LNCAP (cell line): ENCODE measurements around the gene ACSM3.

Experiments
- TF ChIP-seq, protein P1 (sequence below): fragments of 450-650 bp; IDR thresholded peaks from 2 replicates; pipeline ENCODE4 v1.5.1; 2017; ENCODE audit warnings: mild to moderate bottlenecking

ACSM3 gene

DNA sequence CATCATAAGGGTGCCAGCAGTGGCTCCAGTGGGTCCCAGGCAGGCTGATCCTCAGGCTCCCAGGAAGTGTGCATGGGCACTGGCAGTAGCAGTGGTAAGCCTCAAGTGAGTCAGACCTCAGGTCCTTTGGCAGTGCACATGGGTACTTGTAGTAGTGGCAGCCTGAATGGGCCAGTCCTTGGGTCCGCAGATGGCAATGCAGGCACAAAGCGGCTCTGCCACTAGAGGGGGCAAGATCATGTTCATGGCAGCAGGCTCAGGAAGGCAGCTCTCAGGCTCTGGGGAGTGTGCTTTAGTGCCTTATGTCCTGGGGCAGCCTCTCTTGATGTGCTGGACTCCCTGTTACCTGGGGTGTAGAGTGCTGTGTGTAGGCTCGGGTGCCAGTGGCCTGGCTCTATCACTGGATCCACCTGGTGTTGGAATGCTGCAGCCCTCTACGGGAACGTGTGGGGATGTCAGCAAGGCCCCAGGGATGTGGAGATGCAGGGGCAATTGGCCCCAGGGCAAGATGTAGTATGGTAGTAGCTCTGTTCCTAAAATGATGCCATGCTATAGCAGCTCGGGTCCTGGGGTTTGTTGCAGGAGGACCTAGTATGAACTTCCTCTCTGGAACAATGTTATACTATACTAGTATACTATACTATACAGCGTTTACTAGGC lies 11.0 kb downstream of the ACSM3 start:
- TF ChIP-seq, protein P1, sequence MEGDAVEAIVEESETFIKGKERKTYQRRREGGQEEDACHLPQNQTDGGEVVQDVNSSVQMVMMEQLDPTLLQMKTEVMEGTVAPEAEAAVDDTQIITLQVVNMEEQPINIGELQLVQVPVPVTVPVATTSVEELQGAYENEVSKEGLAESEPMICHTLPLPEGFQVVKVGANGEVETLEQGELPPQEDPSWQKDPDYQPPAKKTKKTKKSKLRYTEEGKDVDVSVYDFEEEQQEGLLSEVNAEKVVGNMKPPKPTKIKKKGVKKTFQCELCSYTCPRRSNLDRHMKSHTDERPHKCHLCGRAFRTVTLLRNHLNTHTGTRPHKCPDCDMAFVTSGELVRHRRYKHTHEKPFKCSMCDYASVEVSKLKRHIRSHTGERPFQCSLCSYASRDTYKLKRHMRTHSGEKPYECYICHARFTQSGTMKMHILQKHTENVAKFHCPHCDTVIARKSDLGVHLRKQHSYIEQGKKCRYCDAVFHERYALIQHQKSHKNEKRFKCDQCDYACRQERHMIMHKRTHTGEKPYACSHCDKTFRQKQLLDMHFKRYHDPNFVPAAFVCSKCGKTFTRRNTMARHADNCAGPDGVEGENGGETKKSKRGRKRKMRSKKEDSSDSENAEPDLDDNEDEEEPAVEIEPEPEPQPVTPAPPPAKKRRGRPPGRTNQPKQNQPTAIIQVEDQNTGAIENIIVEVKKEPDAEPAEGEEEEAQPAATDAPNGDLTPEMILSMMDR, result peak; percentile 79

DNA sequence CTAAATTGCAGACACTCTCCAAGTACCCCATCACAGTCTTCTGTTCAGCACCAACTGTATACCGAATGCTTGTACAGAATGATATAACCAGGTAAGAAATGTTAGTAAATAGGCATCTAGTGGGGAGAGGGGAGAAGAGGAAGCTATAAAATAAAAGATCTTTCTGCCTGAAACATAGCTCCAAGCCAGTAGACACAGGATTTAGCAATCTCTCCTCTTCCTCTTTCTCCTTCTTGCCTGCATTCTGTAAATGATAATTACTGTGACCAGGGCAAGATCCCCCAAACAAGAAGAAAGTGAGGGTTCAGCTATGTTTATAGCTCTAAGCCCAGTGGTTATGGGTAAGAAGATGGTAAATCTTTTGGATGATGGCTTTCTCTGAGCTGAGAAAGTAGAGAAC lies 17.9 kb downstream of the ACSM3 start:
- TF ChIP-seq, protein P1, result no peak

DNA sequence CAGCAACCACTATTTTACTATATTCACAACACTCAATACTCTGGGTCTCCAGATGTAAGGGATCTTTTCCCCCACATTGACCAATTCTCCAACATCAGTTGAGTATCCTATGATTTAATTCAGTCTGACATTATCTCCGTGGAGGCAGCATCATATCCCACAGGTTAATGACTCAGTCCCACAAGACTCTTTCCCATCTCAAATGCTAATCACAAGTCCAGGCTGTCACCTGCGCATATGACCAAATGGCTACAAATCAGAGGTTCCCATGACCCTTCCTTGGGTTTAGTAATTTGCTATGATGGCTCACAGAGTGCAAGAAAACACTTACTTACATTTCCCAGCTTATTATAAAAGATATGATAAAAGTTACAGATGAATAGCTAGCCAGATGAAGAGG lies 18.7 kb downstream of the ACSM3 start:
- TF ChIP-seq, protein P1, result no peak

DNA sequence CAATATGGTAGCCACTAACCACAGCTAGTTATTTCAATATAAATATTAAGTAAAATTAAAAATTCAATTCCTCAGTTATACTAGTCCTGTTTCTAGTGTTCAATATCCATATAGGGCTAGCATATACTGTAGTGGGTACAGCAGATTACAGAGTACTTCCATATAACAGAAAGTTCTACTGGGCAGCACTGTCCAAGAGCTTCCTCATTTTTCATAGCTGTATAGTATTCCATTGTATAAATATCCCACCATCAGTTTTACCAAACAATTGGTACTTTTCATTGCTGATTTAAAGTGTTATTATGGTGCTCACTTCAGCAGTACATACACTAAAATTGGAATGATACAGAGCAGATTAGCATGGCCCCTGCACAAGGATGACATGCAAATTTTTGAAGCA lies 20.4 kb downstream of the ACSM3 start:
- TF ChIP-seq, protein P1, result no peak

DNA sequence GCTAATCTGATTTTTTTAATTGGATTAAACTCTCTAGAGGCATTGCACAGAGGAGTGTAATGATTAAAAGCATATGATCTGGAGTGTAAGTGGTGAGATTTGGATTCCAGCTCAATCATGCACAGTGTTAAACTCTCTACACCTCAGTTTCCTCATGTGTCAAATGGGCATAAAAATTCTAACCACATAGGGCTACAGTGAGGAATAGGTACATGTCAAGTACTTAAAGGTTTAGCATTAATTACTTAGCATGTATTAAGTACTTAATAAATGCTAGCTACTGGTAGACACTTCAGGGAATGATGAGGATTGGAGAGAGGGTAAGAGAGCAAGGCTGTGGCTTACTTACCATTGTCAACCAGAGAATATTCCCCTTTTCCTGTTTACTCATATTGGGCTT lies 25.3 kb downstream of the ACSM3 start:
- TF ChIP-seq, protein P1, result no peak

DNA sequence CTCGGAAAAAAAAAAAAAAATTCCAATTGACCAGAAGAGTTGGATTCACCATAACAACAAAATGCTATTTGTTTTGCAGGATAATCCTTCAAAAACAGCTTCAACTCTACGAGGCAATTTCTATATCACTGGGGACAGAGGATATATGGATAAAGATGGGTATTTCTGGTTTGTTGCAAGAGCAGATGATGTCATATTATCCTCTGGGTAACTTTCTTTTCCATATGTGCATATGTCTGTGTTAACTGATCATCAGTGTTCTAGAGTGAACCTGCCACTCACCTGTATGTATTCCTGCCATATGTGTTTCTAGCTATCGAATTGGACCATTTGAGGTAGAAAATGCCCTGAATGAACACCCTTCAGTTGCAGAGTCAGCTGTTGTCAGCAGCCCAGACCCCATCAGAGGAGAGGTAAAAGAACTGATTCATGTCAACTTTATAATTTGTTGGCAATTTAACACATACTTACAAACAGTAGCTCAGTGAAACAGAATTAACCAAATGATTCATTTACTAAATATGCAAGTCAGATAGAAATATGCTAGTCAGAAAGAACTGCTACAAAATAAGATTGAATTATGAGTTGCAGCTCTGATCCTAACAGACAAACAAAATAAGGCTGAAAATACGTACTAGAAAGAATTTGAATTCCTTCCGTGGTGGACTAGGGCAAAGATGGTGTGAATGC lies 28.3 kb downstream of the ACSM3 start:
- TF ChIP-seq, protein P1, result no peak

DNA sequence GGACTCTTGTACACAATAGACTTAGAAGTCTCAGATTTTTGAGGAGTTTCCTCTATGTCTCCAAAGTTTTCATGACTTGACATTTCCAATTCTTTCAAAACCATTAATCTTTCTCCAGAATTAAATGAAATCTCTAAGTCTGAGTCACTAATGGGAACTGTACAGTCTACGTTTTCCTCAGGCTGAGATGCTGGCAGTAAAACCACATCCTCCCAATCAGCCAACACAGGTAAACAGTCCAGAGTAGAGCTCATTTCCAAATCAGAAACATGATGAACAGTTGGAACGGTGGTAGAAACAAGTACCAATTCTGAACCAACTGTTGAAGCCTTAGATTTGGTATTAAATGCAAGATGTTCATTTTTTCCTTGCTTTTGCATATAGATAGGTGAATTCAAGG lies 34.5 kb downstream of the ACSM3 start:
- TF ChIP-seq, protein P1, result no peak
